Lower leg skin (tissue), 3 donors: ENCODE data around the gene DDX11.
"Not testable (repeated sequence)": the region's sequence is repeated elsewhere in the genome, so short reads cannot be mapped to it uniquely, and the experiment has no call there.

Source experiments
- POLR2A ChIP-seq, 2 donors: fragments of 450-650 bp; IDR thresholded peaks; one replicate each; pipeline ENCODE4 v1.6.1; 2016 to 2017; ENCODE audit warnings: antibody characterized with exemption in 2 of 2, mild to moderate bottlenecking in 1 of 2, moderate library complexity in 1 of 2
- TF ChIP-seq, protein P1 (sequence below), 3 donors: fragments of 450-650 bp; IDR thresholded peaks; one replicate each; pipeline ENCODE4 v1.5.1; 2016; ENCODE audit warnings: antibody characterized with exemption in 3 of 3, mild to moderate bottlenecking in 3 of 3, moderate library complexity in 2 of 3

- TF ChIP-seq, protein P1, sequence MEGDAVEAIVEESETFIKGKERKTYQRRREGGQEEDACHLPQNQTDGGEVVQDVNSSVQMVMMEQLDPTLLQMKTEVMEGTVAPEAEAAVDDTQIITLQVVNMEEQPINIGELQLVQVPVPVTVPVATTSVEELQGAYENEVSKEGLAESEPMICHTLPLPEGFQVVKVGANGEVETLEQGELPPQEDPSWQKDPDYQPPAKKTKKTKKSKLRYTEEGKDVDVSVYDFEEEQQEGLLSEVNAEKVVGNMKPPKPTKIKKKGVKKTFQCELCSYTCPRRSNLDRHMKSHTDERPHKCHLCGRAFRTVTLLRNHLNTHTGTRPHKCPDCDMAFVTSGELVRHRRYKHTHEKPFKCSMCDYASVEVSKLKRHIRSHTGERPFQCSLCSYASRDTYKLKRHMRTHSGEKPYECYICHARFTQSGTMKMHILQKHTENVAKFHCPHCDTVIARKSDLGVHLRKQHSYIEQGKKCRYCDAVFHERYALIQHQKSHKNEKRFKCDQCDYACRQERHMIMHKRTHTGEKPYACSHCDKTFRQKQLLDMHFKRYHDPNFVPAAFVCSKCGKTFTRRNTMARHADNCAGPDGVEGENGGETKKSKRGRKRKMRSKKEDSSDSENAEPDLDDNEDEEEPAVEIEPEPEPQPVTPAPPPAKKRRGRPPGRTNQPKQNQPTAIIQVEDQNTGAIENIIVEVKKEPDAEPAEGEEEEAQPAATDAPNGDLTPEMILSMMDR (IDR thresholded peaks at IDR 0.05): not testable (repeated sequence)
- not testable (repeated sequence) for TF ChIP-seq POLR2A (IDR thresholded peaks at IDR 0.05)
Observed at GRCh38 chr12:31145296-31145695, 71.6 kb downstream of the DDX11 start.
